ENCODE data around the gene HMGCLL1.

DNA sequence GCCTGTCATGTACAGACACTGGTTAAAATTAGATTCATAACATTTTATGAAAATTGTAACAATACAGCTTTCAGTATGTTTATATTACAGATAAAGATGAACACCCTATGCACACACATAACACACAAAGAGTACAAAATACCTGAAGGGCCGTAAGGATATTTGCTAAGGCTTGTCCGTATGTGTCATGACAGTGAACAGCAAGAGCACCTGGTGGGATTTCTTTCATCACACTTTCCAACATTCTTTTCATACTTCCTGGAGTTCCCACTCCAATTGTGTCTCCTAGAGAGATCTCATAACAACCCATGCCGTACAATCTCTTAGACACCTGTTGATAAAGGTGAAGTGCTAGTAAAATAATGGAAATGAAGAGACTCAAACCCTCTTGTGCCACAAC is 83.7 kb downstream of the HMGCLL1 start:
- TF ChIP-seq EZH2 (IDR thresholded peaks at IDR 0.05) (no peak), POLR2AphosphoS5 (IDR thresholded peaks at IDR 0.05; ENCODE audit: borderline replicate concordance, low read depth, low read length) (no peak), FOXP2 (optimal IDR thresholded peaks at IDR 0.05; ENCODE audit: control extremely low read depth, extremely low read length, insufficient read depth) (no peak)

Measured in SK-N-MC (cell line).